ENCODE data around the gene APPBP2. TPM values are rescaled to one million over a fixed set of nuclear protein-coding genes. Genes with fewer than 3 reads are reported as not detected.

APPBP2 gene
- polyA plus RNA-seq, 3 donors, result 6.4 to 14.7 (median 10.4) TPM

- no peak for DNase-seq
- no peaks in the 10 kb centered on the region for H3K27me3 ChIP-seq (ENCODE audit: control insufficient read depth in 2 of 2, insufficient read depth in 2 of 2, low read length in 2 of 2)
- Mint-ChIP-seq H3K4me1 (no peaks in the 10 kb centered on the region), H3K27ac (no peak overlapping the region), H3K36me3 (no peaks in the 10 kb centered on the region), H3K9me3 (no peaks in the 10 kb centered on the region), H3K27me3 (ENCODE audit: low read depth in 3 of 3) (peaks cover 0 to 3% (median 3%) of the 10 kb centered on the region in 3 donors), H3K4me3 (no peak overlapping the region)
- H3K79me2 ChIP-seq (ENCODE audit: insufficient read depth, low read length), result no peaks in the 10 kb centered on the region
- H3K36me3 ChIP-seq (replicated peaks in 1 of 2; ENCODE audit: control insufficient read depth in 1 of 2, insufficient read depth in 2 of 2, low read length in 2 of 2), result no peaks in the 10 kb centered on the region
- TF ChIP-seq CTCF (IDR thresholded peaks at IDR 0.05), result no peak
- H3K4me1 ChIP-seq (ENCODE audit: control insufficient read depth in 1 of 2, insufficient read depth in 2 of 2, low read length in 2 of 2), result no peaks in the 10 kb centered on the region
- no peak overlapping the region for H3K4me2 ChIP-seq (replicated peaks; ENCODE audit: extremely low read depth, low read length, poor library complexity, severe bottlenecking)
- no peaks in the 10 kb centered on the region for H3K9me3 ChIP-seq (replicated peaks in 1 of 2; ENCODE audit: control insufficient read depth in 1 of 2, insufficient read depth in 1 of 2, low read length in 2 of 2)
- H3K9ac ChIP-seq (ENCODE audit: insufficient read depth, low read length, poor library complexity, severe bottlenecking), result no peak overlapping the region
- no peaks in the 10 kb centered on the region for H4K20me1 ChIP-seq (ENCODE audit: insufficient read depth, low read length)
- H2AFZ ChIP-seq (ENCODE audit: insufficient read depth, low read depth, low read length, poor library complexity, severe bottlenecking), result no peak overlapping the region
- intact Hi-C loops (cut with micrococcal nuclease), result no loop called here
- 89% methylated on average over 4 of the region's 6 CpGs for WGBS (ENCODE audit: insufficient coverage)
- H3K4me3 ChIP-seq (replicated peaks in 1 of 3; ENCODE audit: low read depth in 2 of 3, low read length in 3 of 3), result no peak overlapping the region
- H3K27ac ChIP-seq (ENCODE audit: low read depth in 1 of 2, low read length in 2 of 2), result no peak overlapping the region
These were observed 39.2 kb upstream of the APPBP2 start for GRCh38 chr17:60565233-60565632.

DNA sequence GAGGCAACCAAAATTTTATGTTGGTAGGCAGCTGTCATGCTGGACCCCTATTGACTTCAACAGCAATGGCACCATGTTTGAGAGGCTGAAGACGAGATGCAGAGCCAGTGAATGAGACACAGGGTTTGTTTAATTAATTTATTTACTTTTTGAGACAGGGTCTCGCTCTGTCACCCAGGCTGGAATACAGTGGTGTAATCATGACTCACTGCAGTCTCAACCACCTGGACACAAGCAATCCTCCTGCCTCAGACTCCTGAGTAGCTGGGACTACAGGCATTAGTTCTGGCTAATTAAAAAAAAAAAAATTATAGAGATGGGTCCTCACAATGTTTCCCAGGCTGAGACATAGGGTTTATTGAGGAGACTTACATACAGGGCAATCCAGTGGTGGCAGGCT, 37.7 kb upstream of the APPBP2 start:
- H3K27ac Mint-ChIP-seq, result no peak overlapping the region
- no peak overlapping the region for H3K4me3 Mint-ChIP-seq
- DNase-seq, result no peak
- Histone ChIP-seq H3K36me3 (replicated peaks in 1 of 2; ENCODE audit: control insufficient read depth in 1 of 2, insufficient read depth in 2 of 2, low read length in 2 of 2) (no peaks in the 10 kb centered on the region), H3K27me3 (ENCODE audit: control insufficient read depth in 2 of 2, insufficient read depth in 2 of 2, low read length in 2 of 2) (no peaks in the 10 kb centered on the region), H4K20me1 (ENCODE audit: insufficient read depth, low read length) (no peaks in the 10 kb centered on the region), H3K9ac (ENCODE audit: insufficient read depth, low read length, poor library complexity, severe bottlenecking) (no peak overlapping the region), H3K4me2 (replicated peaks; ENCODE audit: extremely low read depth, low read length, poor library complexity, severe bottlenecking) (no peak overlapping the region), H3K27ac (ENCODE audit: low read depth in 1 of 2, low read length in 2 of 2) (no peak overlapping the region), H3K4me3 (replicated peaks in 1 of 3; ENCODE audit: low read depth in 2 of 3, low read length in 3 of 3) (no peak overlapping the region), H3K9me3 (replicated peaks in 1 of 2; ENCODE audit: control insufficient read depth in 1 of 2, insufficient read depth in 1 of 2, low read length in 2 of 2) (no peaks in the 10 kb centered on the region), H3K4me1 (ENCODE audit: control insufficient read depth in 1 of 2, insufficient read depth in 2 of 2, low read length in 2 of 2) (no peaks in the 10 kb centered on the region), H2AFZ (ENCODE audit: insufficient read depth, low read depth, low read length, poor library complexity, severe bottlenecking) (no peak overlapping the region), H3K79me2 (ENCODE audit: insufficient read depth, low read length) (no peaks in the 10 kb centered on the region)
- no CpG with 5 or more reads among the region's 2 CpGs for WGBS (ENCODE audit: insufficient coverage)
- H3K9me3 Mint-ChIP-seq, result peaks cover 0 to 1% (median 0%) of the 10 kb centered on the region in 7 donors
- intact Hi-C loops (cut with micrococcal nuclease), result no loop called here
- no peaks in the 10 kb centered on the region for H3K36me3 Mint-ChIP-seq
- peaks cover 0 to 3% (median 1%) of the 10 kb centered on the region in 3 donors for H3K27me3 Mint-ChIP-seq (ENCODE audit: low read depth in 3 of 3)
- no peaks in the 10 kb centered on the region for H3K4me1 Mint-ChIP-seq
- no peak for TF ChIP-seq CTCF (IDR thresholded peaks at IDR 0.05)
